Vagina (tissue), 2 donors: ENCODE results near the gene RPL19.
A peak's percentile ranks its signal among the peaks of the same experiment; 100 is the strongest.

Experiments
- CTCF ChIP-seq, 3 experiments: fragments of 450-650 bp in 2 of 3; fragments of 200-600 bp in 1 of 3; sonication (generic) in 1 of 3; IDR thresholded peaks; one replicate each; pipeline ENCODE4 v1.5.1; 2017 to 2019; ENCODE audit warnings: antibody characterized with exemption in 3 of 3, mild to moderate bottlenecking in 2 of 3, moderate library complexity in 2 of 3
- POLR2A ChIP-seq, 2 donors: fragments of 450-650 bp; IDR thresholded peaks; one replicate each; pipeline ENCODE4 v1.6.1; 2017; ENCODE audit warnings: antibody characterized with exemption in 2 of 2, mild to moderate bottlenecking in 2 of 2, moderate library complexity in 2 of 2
- POLR2AphosphoS5 ChIP-seq, 2 donors: sonication (generic); formaldehyde crosslinking; IDR thresholded peaks; one replicate each; pipeline ENCODE4 v1.9.0; 2017; ENCODE audit warnings: antibody characterized with exemption in 2 of 2, mild to moderate bottlenecking in 2 of 2, low read depth in 1 of 2; ENCODE audit not compliant: insufficient read depth in 1 of 2

DNA sequence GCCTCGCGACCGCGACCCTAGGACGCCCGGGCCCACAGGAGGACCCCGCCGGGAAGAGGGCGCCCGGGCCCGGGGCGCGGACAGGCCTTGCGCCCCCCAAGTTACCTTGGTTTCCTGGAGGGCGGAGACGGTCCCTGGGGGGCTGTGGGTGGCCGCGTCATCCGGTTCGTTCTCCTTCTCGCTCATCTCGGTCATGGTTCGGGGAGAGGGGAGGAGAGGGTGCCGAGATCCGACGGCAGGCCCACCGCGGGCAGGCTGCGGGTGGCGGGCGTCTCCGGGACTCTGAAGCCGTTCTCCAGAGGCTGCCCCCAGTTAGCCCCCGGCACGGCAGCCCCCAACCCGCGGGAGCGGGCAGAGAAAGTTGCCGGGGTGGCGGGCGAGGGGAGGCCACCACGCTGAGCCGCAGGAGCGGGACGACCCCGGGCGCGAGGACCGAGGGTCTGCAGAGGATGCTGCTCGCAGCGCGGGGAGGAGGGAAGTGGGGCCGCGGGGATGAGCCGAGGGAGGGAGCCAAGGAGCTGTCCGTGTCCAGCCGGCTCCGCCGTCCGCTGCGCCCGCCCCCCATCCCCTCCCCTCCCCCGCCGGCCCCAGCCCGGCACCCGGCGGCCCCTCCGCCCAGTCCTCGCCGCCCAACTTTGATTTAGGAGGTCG is 25.4 kb downstream of the RPL19 start, which contains the start of gene STAC2:
- TF ChIP-seq CTCF (IDR thresholded peaks at IDR 0.05): no peak
- peak in 1 of 2 donors; percentile 7 for TF ChIP-seq POLR2AphosphoS5 (IDR thresholded peaks at IDR 0.05; ENCODE audit: insufficient read depth in 1 of 2, low read depth in 1 of 2)
- no peak for TF ChIP-seq POLR2A (IDR thresholded peaks at IDR 0.05)
